Mesodermal cell (in vitro differentiated cells): ENCODE results near the gene OR2L2. TPM values are rescaled to one million over a fixed set of nuclear protein-coding genes. Genes with fewer than 3 reads are reported as not detected.

ENCODE experiments used
- H3K27ac ChIP-seq: 2 replicates; pipeline ENCODE4 v1.7.0; 2013; ENCODE audit warnings: mild to moderate bottlenecking, low read depth, low read length, moderate library complexity; ENCODE audit not compliant: severe bottlenecking
- H3K36me3 ChIP-seq: 2 replicates; pipeline ENCODE4 v1.7.1; 2013; ENCODE audit warnings: mild to moderate bottlenecking, low read length, moderate library complexity; ENCODE audit not compliant: control insufficient read depth, insufficient read depth
- H3K4me1 ChIP-seq: one replicate; pipeline ENCODE4 v1.7.1; 2013; ENCODE audit warnings: mild to moderate bottlenecking, low read length; ENCODE audit not compliant: insufficient read depth, control insufficient read depth, poor library complexity, severe bottlenecking
- H3K4me3 ChIP-seq: 2 replicates; pipeline ENCODE4 v1.7.0; 2013; ENCODE audit warnings: low read length, control low read depth, mild to moderate bottlenecking; ENCODE audit not compliant: insufficient read depth, poor library complexity, severe bottlenecking; ENCODE audit errors: extremely low read depth
- H3K9me3 ChIP-seq: 2 replicates; pipeline ENCODE4 v1.7.1; 2013; ENCODE audit warnings: mild to moderate bottlenecking, low read length, moderate library complexity; ENCODE audit not compliant: control insufficient read depth
- WGBS, 2 experiments: methylation state at CpG; one replicate each; pipeline ENCODE4 v1.1.5; 2013; ENCODE audit warnings: missing lambda C conversion rate in 2 of 2; ENCODE audit not compliant: insufficient coverage in 2 of 2; 5-methylcytosine and 5-hydroxymethylcytosine counted together
- polyA plus RNA-seq, 2 experiments: library from polyadenylated mRNA; stranded (reverse); fragments of 50-300 nt; gene quantifications; one replicate each; pipeline ENCODE4 v1.2.3, GENCODE V29; 2013

OR2L2 gene
- not detected for polyA plus RNA-seq (2013, experiment 1 of 2)
- polyA plus RNA-seq (2013, experiment 2 of 2) = not detected

GRCh38 chr1:248029770-248030169 is at the start of gene OR2L2:
OR2L2 (plus strand) TSS chr1:248030070; CDS start chr1:248038268, 8,198 bp downstream.
- Histone ChIP-seq H3K9me3 (peaks cover 41% of the 10 kb centered on the region), H3K27ac (no peak within 1 kb of the TSS), H3K4me3 (no peak within 1 kb of the TSS), H3K36me3 (no peaks in the 10 kb centered on the region), H3K4me1 (no peaks in the 10 kb centered on the region)
- no CpG with 5 or more reads among the region's 2 CpGs for WGBS, 2 experiments

- no peak overlapping the region for H3K27ac ChIP-seq
- H3K4me3 ChIP-seq = no peak overlapping the region
- H3K4me1 ChIP-seq = no peaks in the 10 kb centered on the region
- WGBS, 2 experiments = no CpG with 5 or more reads among the region's 2 CpGs
- H3K36me3 ChIP-seq = no peaks in the 10 kb centered on the region
- H3K9me3 ChIP-seq = peaks cover 35% of the 10 kb centered on the region
Measured at GRCh38 chr1:247992986-247993385, 36.9 kb upstream of the OR2L2 start.

- no peak overlapping the region for H3K27ac ChIP-seq
- H3K9me3 ChIP-seq = peaks cover 33% of the 10 kb centered on the region
- no peaks in the 10 kb centered on the region for H3K4me1 ChIP-seq
- H3K4me3 ChIP-seq = no peak overlapping the region
- no peaks in the 10 kb centered on the region for H3K36me3 ChIP-seq
- no CpG with 5 or more reads among the region's 2 CpGs for WGBS, 2 experiments
Measured at GRCh38 chr1:247998811-247999210, 31.1 kb upstream of the OR2L2 start.

- no CpG with 5 or more reads among the region's 1 CpG for WGBS, 2 experiments
- no peak overlapping the region for H3K27ac ChIP-seq
- no peaks in the 10 kb centered on the region for H3K36me3 ChIP-seq
- H3K9me3 ChIP-seq = peaks cover 41% of the 10 kb centered on the region
- H3K4me3 ChIP-seq = no peak overlapping the region
- no peaks in the 10 kb centered on the region for H3K4me1 ChIP-seq
Measured at GRCh38 chr1:248000169-248000568, 29.7 kb upstream of the OR2L2 start.

- no peaks in the 10 kb centered on the region for H3K36me3 ChIP-seq
- no peak overlapping the region for H3K4me3 ChIP-seq
- H3K27ac ChIP-seq = no peak overlapping the region
- WGBS, 2 experiments = 20% methylated on average over 1 of the region's 1 CpG; no CpG with 5 or more reads in 1 of the 2 experiments
- H3K4me1 ChIP-seq = no peaks in the 10 kb centered on the region
- peaks cover 64% of the 10 kb centered on the region for H3K9me3 ChIP-seq
Measured at GRCh38 chr1:248007778-248008177, 22.1 kb upstream of the OR2L2 start.

GRCh38 chr1:248009681-248010080 is 20.2 kb upstream of the OR2L2 start:
- Histone ChIP-seq H3K36me3 (no peaks in the 10 kb centered on the region), H3K9me3 (peaks cover 56% of the 10 kb centered on the region), H3K4me1 (no peaks in the 10 kb centered on the region), H3K4me3 (no peak overlapping the region), H3K27ac (no peak overlapping the region)
- 78 to 94% methylated on average over 2 of the region's 3 CpGs for WGBS, 2 experiments

GRCh38 chr1:248013229-248013710 is 16.6 kb upstream of the OR2L2 start, which contains the start of gene OR2L5:
OR2L5 (plus strand) TSS chr1:248013660; CDS start chr1:248021948, 8,288 bp downstream.
- Histone ChIP-seq H3K4me3 (no peak within 1 kb of the TSS), H3K27ac (no peak within 1 kb of the TSS), H3K9me3 (peaks cover 51% of the 10 kb centered on the region), H3K36me3 (no peaks in the 10 kb centered on the region), H3K4me1 (no peaks in the 10 kb centered on the region)
- no CpG with 5 or more reads among the region's 2 CpGs for WGBS, 2 experiments

- H3K4me3 ChIP-seq = no peak overlapping the region
- 60% methylated on average over 1 of the region's 1 CpG; no CpG with 5 or more reads in 1 of the 2 experiments for WGBS, 2 experiments
- no peak overlapping the region for H3K27ac ChIP-seq
- H3K4me1 ChIP-seq = no peaks in the 10 kb centered on the region
- H3K9me3 ChIP-seq = peaks cover 55% of the 10 kb centered on the region
- H3K36me3 ChIP-seq = no peaks in the 10 kb centered on the region
Measured at GRCh38 chr1:248015803-248016202, 14.1 kb upstream of the OR2L2 start.

- no peak overlapping the region for H3K27ac ChIP-seq
- H3K4me1 ChIP-seq = no peaks in the 10 kb centered on the region
- H3K36me3 ChIP-seq = no peaks in the 10 kb centered on the region
- H3K4me3 ChIP-seq = no peak overlapping the region
- WGBS, 2 experiments = 50% methylated on average over 3 of the region's 5 CpGs; no CpG with 5 or more reads in 1 of the 2 experiments
- H3K9me3 ChIP-seq = peaks cover 48% of the 10 kb centered on the region
Measured at GRCh38 chr1:248045209-248045608, 15.3 kb downstream of the OR2L2 start.

GRCh38 chr1:248046536-248046935 is 16.7 kb downstream of the OR2L2 start, which contains the start of gene OR2L3:
OR2L3 (plus strand) TSS chr1:248046836; CDS start chr1:248060682, 13,846 bp downstream.
- Histone ChIP-seq H3K4me3 (no peak within 1 kb of the TSS), H3K36me3 (no peaks in the 10 kb centered on the region), H3K27ac (no peak within 1 kb of the TSS), H3K4me1 (no peaks in the 10 kb centered on the region), H3K9me3 (peaks cover 39% of the 10 kb centered on the region)
- WGBS, 2 experiments = no CpG with 5 or more reads among the region's 2 CpGs

GRCh38 chr1:248047008-248047407 is 17.1 kb downstream of the OR2L2 start:
- H3K27ac ChIP-seq = no peak overlapping the region
- no peaks in the 10 kb centered on the region for H3K36me3 ChIP-seq
- no CpG with 5 or more reads among the region's 1 CpG for WGBS, 2 experiments
- H3K4me1 ChIP-seq = no peaks in the 10 kb centered on the region
- H3K9me3 ChIP-seq = peaks cover 39% of the 10 kb centered on the region
- H3K4me3 ChIP-seq = no peak overlapping the region
